ENCODE measurements around the gene C8B.

- TF ChIP-seq POLR2A (IDR thresholded peaks at IDR 0.05) (no peak), CTCF (IDR thresholded peaks at IDR 0.05) (no peak)
Observed at GRCh38 chr1:56940039-56940438, 25.8 kb downstream of the C8B start.

Data from tibial nerve (tissue), 3 donors.